PFSK-1 (cell line): ENCODE data around the gene PTPN23. TPM values are rescaled to one million over a fixed set of nuclear protein-coding genes. Genes with fewer than 3 reads are reported as not detected.

Source experiments
- FOXP2 ChIP-seq: optimal IDR thresholded peaks from 2 replicates; pipeline ENCODE3; 2011; ENCODE audit warnings: borderline replicate concordance, control low read depth, inconsistent platforms; ENCODE audit not compliant: insufficient read depth; ENCODE audit errors: extremely low read length, extremely low read depth
- POLR2AphosphoS5 ChIP-seq: IDR thresholded peaks from 2 replicates; pipeline ENCODE4 v1.6.1; 2012; ENCODE audit warnings: low read depth, mild to moderate bottlenecking, control low read depth, low read length, moderate library complexity
- SIN3A ChIP-seq: IDR thresholded peaks from 2 replicates; pipeline ENCODE4 v1.6.1; 2012; ENCODE audit warnings: mild to moderate bottlenecking, low read length, moderate library complexity, borderline replicate concordance; ENCODE audit not compliant: insufficient read depth
- TAF1 ChIP-seq: IDR thresholded peaks from 2 replicates; pipeline ENCODE4 v1.6.1; 2012; ENCODE audit warnings: low read length, control low read depth, borderline replicate concordance; ENCODE audit not compliant: insufficient read depth
- polyA plus RNA-seq: library from polyadenylated mRNA; unstranded; fragments of >200 nt; gene quantifications from one replicate; pipeline ENCODE4 v1.2.1, GENCODE V29; 2012; ENCODE audit warnings: low read depth, missing spikeins; ENCODE audit not compliant: insufficient read length
- TF ChIP-seq, protein P1 (sequence below), 2 experiments: IDR thresholded peaks; 2 replicates each; pipeline versions ENCODE4 v1.6.1 to v1.8.0; 2011 to 2012; ENCODE audit warnings: low read depth in 2 of 2, low read length in 2 of 2, control low read depth in 1 of 2, inconsistent platforms in 1 of 2, mild to moderate bottlenecking in 1 of 2, moderate library complexity in 1 of 2; ENCODE audit not compliant: insufficient read depth in 1 of 2

The PTPN23 gene
- 39.9 TPM for polyA plus RNA-seq

- TF ChIP-seq FOXP2: peak; percentile 71
- TF ChIP-seq POLR2AphosphoS5: peak; percentile 82
- peak; percentile 82; the same call in 1 of the 2 replicates for TF ChIP-seq TAF1
- TF ChIP-seq, protein P1, sequence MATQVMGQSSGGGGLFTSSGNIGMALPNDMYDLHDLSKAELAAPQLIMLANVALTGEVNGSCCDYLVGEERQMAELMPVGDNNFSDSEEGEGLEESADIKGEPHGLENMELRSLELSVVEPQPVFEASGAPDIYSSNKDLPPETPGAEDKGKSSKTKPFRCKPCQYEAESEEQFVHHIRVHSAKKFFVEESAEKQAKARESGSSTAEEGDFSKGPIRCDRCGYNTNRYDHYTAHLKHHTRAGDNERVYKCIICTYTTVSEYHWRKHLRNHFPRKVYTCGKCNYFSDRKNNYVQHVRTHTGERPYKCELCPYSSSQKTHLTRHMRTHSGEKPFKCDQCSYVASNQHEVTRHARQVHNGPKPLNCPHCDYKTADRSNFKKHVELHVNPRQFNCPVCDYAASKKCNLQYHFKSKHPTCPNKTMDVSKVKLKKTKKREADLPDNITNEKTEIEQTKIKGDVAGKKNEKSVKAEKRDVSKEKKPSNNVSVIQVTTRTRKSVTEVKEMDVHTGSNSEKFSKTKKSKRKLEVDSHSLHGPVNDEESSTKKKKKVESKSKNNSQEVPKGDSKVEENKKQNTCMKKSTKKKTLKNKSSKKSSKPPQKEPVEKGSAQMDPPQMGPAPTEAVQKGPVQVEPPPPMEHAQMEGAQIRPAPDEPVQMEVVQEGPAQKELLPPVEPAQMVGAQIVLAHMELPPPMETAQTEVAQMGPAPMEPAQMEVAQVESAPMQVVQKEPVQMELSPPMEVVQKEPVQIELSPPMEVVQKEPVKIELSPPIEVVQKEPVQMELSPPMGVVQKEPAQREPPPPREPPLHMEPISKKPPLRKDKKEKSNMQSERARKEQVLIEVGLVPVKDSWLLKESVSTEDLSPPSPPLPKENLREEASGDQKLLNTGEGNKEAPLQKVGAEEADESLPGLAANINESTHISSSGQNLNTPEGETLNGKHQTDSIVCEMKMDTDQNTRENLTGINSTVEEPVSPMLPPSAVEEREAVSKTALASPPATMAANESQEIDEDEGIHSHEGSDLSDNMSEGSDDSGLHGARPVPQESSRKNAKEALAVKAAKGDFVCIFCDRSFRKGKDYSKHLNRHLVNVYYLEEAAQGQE (IDR thresholded peaks at IDR 0.05; ENCODE audit: insufficient read depth in 1 of 2, low read depth in 2 of 2, low read length in 2 of 2): no peak
- TF ChIP-seq SIN3A: 0 out of 2 replicates have a peak, but pooled peaks have one; percentile 57
Observed at GRCh38 chr3:47380601-47381316, at the start of gene PTPN23. Gene PTPN23, plus strand, starts transcription at chr3:47381021. Its CDS starts 76 bp downstream, at chr3:47381097.

DNA sequence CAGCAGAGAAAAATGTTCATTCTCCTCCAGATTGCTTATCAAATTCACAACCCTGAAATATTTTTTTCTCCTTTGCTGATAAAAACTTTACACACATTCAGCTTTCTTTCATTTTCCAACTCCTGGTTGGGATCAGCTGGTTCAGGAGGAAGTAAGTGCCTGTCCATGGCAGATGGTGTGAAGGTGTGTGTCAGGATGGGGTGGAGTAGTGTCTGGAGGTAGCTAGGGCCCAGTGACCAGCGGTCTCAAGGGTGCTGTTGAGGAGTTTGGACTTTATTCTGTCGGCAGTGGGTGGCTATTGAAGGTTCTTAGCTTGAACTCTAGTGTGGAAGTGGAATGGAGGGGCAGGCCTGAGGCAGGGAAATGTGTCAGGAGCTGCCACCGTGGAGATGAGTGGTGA, 46.9 kb upstream of the PTPN23 start:
- TF ChIP-seq, protein P1 (IDR thresholded peaks at IDR 0.05; ENCODE audit: insufficient read depth in 1 of 2, low read depth in 2 of 2, low read length in 2 of 2): no peak
- TF ChIP-seq TAF1 (no peak), FOXP2 (no peak), SIN3A (no peak), POLR2AphosphoS5 (no peak)

DNA sequence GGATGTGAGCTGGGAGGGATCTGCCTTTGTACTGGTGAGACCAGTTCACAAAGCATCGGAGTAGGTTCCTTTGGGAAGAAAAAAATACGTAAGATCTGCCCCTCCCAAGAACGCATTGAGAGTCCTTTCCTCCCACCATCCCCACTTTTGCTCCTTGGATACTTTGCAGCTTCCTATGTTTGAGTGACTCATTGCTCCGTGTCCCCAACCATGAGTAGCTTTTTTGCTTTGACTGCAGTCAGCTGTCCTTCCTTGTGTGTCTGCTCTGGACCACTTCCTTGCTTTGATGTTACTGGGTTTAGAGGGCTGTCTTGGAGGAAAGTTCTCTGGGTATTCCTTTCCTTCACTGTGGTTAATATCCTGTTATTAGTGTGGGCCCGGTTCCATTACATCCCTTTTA, 43.2 kb upstream of the PTPN23 start:
- TF ChIP-seq FOXP2: no peak
- TF ChIP-seq, protein P1 (IDR thresholded peaks at IDR 0.05; ENCODE audit: insufficient read depth in 1 of 2, low read depth in 2 of 2, low read length in 2 of 2): no peak
- TF ChIP-seq POLR2AphosphoS5: no peak
- TF ChIP-seq SIN3A: no peak
- TF ChIP-seq TAF1: no peak

DNA sequence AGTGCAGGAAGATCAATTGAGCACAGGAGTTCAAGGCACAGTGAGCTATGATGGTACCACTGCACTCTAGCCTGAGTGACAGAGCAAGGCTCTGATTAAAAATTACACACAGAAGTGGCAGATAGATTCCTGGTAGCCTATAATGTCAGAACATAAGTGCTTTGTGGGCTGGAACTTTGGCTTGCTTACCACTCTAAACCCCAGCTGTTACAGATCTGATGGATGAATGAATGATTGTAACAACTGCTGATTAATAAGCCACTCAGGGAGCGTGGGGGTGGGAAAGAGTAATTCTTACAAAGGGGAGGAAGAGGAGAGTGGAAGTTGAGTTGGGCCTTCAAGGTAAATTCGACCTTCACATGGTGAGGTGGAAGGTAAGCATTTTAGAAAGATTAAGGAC, 40.9 kb upstream of the PTPN23 start:
- TF ChIP-seq, protein P1 (IDR thresholded peaks at IDR 0.05; ENCODE audit: insufficient read depth in 1 of 2, low read depth in 2 of 2, low read length in 2 of 2): no peak
- TF ChIP-seq FOXP2: no peak
- TF ChIP-seq POLR2AphosphoS5: no peak
- TF ChIP-seq SIN3A: no peak
- no peak for TF ChIP-seq TAF1
